HG03460 (cell line): Measurements from ENCODE around the gene SCMH1.
"Not testable (repeated sequence)": the region's sequence is repeated elsewhere in the genome, so short reads cannot be mapped to it uniquely, and the experiment has no call there.

Source experiments
- ATAC-seq: cut with Tn5 transposase; IDR thresholded peaks from one replicate; pipeline ENCODE4 v1.9.1; 2021; ENCODE audit not compliant: unreplicated experiment

SCMH1 gene

DNA sequence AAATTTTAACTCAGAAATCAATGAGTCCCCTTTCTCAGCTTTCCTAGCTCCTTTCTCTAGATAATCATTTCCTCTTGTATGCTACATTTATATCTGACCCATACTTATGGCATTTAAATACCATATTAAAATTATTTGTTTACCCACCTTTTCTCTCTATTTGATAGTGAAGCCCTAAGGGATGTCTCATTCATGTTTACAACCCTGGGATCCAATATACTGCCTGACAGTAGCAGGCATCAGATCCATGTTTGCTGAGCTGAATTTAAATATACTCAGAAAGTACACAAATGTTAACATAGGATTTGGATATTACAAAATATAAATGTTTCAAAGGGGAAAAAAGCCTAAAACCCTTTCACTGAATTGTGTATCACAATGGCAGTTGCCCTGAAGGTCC is 26.5 kb downstream of the SCMH1 start:
- no peak for ATAC-seq

DNA sequence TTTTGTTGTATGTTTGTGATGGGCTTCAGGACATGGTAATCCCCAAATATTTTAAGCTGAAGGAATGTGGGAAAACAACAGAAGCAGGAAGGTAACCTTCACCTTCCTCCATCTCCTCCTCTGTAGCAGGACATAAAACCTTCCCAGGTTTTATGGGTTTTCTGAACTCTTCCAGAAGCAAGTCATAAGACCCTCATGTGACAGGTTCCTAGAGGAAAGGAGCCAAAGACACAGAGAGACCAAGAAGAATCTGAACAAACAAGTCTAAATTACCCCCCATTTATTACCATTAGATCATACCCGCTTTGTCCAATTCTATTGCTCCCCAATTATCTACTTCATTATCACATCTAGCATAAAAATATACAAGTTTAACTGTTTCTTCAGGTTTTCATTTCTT is 28.8 kb downstream of the SCMH1 start:
- ATAC-seq, result no peak

DNA sequence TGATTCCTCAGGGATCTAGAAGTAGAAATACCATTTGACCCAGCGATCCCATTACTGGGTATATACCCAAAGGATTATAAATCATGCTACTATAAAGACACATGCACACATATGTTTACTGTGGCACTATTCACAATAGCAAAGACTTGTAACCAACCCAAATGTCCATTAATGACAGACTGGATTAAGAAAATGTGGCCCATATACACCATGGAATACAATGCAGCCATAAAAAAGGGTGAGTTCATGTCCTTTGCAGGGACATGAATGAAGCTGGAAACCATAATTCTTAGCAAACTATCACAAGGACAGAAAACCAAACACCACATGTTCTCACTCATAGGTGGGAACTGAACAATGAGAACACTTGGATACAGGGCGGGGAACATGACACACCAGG is 30.5 kb downstream of the SCMH1 start:
- not testable (repeated sequence) for ATAC-seq

DNA sequence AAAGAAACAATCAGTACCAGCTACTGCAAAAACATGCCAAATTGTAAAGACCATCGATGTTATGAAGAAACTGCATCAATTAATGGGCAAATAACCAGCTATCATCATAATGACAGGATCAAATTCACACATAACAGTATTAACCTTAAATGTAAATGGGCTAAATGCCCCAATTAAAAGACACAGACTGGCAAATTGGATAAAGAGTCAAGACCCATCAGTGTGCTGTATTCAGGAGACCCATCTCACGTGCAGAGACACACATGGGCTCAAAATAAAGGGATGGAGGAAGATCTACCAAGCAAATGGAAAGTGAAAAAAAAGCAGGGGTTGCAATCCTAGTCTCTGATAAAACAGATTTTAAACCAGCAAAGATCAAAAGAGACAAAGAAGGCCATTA is 35.1 kb downstream of the SCMH1 start:
- ATAC-seq, result not testable (repeated sequence)

DNA sequence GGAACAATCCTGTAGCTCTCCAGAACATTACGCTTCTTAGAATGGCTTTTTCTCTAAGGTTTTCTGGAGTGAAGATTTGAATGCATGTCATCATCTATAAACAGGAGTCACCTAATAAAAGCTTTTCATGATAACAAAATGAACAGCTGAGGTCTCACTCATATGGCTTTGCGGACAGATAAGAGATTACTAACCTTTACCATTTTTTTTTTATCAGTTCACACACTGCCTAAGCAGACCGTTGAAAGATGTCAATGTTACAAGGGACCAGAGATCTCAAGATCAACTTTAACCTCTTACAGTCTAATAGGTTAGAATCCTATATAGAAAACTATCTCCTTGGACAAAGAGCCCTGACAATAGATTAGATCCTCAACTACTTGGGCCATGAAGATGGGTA is 41.4 kb downstream of the SCMH1 start:
- no peak for ATAC-seq

DNA sequence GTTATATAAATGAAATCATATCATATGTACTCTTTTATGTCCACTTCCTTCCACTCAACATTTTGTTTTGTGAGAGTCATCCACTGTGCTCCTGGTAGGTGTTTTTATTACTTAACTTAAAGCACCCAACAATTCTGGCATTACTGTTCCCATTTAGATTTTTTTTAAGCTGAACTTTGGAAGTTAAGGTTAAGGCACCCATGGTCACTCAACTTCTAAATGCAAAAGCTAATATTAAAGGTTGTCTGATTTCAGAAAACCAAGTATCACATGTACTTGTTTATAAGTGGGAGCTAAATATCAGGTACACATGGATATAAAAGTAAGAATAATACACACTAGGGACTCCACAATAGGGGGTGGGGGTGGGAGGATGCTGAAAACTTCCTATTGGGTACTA is 42.7 kb downstream of the SCMH1 start:
- no peak for ATAC-seq

DNA sequence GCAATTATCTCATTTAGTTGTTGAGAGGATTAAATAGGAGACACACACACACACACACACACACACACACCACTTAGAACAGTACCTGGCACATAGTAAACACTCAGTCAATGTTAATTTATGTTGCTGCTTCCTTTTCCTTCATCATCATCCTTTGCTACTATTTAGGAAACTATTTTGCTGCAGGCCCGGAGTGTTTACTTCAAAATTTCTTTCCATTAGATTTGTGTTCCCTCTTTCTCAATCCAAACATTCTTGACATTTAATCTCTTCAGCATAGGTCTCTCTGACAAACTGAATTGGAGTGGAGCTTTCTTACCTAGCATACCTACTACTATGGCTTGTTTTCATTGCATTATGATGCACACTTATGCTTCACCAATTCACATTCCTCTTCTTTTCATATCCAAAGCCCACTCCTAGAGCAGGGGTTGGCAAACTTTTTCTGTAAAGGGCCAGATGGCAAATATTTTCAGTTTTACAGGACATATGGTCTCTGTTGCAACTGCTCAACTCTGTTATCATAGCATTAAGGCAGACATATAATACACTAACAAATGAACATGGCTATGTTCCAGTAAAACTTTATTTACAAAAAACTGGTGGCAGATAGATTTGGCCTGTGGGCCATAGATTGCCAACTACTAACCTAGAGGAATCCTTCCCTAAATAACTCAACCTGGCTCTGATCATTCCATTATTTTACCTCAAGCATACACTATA is 49.5 kb downstream of the SCMH1 start:
- no peak for ATAC-seq

DNA sequence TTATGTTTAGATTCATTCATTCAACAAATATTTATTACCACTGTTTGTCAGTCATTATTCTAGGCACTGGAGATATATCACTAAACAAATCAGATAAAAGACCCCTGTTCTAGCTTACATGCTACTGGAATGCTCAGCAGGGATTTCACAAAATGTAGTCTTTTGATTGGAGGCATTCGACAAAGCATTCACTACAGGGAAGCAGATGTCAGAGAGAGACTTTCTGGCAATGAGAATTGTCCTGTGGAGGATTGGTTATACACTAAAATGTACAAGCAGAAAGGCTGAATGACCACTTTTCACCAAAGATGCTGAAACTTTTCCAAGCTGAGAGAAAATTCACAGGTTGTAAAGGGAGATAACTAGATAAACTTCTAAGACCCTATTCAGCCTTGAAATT is 57.7 kb downstream of the SCMH1 start:
- ATAC-seq, result no peak

DNA sequence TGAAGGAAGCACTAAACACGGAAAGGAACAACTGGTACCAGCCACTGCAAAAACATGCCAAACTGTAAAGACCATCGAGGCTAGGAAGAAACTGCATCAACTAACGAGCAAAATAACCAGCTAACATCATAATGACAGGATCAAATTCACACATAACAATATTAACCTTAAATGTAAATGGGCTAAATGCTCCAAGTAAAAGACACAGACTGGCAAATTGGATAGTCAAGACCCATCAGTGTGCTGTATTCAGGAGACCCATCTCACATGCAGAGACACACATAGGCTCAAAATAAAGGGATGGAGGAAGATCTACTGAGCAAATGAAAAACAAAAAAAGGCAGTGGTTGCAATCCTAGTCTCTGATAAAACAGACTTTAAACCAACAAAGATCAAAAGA is 63.9 kb downstream of the SCMH1 start:
- ATAC-seq, result not testable (repeated sequence)

DNA sequence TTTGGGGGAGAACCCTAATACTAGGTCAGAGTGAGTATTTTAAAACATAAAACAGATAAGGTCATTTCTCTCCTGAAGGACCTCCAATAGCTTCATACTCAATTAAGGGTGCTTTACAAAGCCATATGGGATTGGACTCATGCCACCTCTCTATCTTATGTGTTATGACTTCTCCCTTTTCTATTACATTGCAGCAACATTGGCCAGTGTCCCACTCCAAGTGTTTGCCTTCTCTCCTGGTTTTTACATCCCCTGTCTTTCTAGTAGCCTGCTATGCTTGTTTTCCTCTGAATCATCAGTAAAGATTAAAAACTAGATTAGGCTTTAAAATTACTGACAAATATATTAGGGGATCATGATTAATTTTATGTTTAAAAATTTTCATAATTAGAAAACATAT is 66.6 kb downstream of the SCMH1 start:
- no peak for ATAC-seq

DNA sequence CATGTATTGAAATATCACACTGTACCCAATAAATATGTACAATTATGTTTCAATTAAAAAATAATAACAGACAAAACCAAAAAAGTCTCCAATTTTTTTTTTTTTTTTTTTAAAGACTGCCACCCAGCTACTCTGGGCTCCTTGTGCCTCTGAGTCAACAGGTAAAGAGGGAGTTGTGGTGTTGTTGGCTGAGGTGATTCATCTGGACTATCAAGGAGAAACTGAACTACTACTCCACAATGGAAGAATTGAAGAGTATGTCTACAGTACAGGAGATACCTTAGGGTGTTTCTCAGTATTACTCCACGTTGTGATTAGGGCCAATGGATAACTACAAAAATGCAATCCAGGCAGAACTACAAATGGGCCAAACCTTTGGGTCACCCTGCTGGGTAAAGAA is 67.9 kb downstream of the SCMH1 start:
- no peak for ATAC-seq

DNA sequence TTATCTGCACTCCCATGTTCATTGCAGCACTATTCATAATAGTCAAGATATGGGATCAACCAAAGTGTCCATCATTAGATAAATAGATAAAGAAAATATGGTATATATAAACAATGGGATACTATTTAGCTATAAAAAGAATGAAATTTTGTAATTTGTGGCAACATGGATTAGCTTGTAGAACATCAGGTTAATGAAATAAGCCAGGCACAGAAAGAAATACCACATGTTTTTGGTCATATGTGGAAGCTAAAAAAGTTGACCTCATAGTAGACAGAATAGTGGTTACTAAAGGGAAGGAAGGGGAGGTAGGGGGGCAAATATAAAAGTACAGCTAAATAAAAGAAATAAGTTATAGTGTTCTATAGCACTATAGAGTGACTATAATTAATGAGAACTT is 68.5 kb downstream of the SCMH1 start:
- no peak for ATAC-seq

DNA sequence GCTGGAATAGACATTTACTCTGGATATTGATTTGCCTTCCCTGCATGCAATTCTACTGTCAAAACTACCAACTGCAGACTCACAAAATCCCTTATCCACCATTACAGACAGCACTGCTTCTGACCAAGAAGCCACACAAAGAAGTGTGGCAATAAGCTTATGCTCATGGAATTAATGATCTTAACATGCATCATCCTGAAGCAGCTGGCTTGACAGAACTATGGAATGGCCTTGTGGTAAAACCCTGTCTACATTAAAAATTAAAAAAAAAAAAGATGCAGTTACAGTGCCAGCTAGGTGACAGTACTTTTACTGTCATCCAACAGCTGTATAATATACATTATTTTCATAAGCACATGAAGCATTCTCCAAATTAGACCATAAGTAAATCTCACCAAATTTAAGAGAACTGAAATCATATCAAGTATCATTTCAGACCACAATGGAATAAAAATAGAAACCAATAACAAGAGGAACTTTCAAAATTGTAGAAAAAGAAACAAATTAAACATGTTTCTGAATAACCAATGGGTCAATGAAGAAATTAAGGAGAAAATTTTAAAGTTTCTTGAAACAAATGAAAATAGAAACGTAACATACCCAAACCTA is 70.7 kb downstream of the SCMH1 start:
- no peak for ATAC-seq

DNA sequence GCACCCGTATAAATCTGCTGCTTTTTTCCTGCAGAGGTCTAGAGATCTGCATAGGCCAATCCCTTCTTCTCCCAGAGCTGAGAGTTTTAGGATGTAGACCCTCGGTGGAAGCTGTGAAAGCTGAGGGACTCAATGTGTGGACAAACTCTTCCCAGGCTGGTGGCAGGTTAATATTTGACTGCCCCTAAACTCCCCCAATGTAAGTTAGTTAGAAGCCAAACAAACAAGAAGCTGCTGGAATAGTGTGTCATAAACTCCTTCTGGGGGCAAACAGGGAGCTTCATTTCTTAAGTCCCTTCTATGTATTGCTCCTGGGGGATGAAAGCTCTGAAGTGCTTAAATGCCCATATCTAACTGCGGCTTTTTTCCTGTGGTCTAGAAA is 72.3 kb downstream of the SCMH1 start:
- ATAC-seq, result no peak

DNA sequence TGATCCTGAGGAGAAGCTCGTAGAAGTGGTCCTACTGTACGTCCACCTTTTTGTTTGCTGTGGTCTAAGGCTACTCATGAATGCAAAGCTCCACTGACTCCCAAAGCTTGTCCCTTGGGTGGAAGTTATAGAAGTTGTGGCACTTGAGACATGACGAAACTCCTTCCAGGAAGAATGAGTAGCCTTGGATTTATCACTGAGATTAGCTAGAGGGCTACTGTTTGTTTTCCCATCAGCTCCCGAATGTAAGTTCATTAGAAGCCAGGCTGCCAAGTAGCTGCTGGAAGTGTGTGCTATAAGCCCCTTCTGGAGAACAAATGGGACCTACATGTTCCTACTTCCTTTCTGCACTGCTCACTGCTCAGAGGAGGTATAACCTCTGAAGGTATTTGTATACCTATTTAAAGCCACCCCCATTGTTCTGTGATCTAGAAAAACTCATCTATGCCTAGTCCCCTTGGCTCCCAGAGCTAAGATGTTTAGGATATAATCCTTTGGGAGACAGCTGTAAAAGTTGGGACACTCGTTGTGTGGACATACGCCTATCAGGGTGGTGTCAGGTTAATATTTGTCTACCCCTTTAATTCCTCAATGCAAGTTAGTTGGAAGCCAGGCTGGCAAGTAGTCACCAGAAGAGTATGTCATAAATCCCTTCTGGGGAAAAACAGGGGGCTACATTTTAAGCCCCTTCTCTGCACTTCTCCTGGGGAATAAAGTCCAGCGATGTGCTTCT is 72.9 kb downstream of the SCMH1 start:
- no peak for ATAC-seq

DNA sequence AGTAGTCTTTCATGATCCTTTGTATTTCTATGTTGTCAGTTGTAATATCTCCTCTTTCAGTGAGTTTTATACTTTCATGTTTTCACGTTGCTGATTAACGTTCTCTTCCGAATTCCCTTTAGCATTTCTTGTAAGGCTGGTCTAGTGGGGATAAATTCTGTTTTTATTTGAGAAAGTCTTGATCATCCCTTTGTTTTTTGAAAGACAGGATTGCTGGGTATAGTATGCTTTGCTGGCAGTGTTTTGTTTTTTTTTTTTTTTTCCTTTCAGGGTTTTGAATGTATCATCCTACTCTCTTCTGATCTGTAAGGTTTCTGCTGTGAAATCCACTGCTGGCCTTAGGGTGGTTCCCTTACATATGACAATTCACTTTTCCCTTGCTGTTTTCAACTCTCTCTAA is 74.4 kb downstream of the SCMH1 start:
- ATAC-seq, result no peak

DNA sequence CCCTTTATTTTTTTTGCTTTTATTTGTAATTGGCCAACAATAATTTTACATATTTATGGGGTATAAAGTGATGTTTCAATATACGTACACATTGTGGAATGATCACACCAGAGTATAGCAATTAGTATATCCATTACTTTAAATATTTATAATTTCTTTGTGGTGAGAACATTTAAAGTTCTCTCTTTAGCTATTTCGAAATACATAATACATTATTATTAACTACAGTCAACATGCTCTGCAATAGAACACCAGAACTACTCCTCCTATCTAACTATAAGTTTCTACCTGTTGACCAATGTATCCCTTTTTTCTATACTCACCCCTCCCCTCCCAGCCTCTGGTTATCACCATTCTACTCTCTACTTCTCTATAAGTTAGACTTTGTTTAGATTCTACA is 77.4 kb downstream of the SCMH1 start:
- ATAC-seq, result no peak

DNA sequence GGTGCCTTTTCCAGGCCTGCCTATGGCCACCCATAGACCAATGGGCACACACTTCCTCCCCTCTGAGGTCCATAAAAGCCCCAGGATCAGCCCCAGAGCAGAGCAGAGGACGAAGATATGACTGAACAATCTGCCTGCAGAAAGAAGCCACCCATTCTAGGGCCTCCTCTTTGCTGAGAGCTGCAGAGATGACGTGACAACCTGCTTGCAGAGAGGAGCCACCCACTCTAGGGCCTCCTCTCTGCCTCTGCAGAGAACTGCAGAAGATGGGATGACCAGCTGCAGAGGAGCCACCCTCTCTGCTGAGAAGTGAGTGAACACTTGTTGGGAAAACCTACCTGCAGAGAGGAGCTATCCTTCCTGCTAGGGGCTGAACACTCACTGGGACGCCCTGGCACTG is 79.7 kb downstream of the SCMH1 start:
- ATAC-seq, result no peak

DNA sequence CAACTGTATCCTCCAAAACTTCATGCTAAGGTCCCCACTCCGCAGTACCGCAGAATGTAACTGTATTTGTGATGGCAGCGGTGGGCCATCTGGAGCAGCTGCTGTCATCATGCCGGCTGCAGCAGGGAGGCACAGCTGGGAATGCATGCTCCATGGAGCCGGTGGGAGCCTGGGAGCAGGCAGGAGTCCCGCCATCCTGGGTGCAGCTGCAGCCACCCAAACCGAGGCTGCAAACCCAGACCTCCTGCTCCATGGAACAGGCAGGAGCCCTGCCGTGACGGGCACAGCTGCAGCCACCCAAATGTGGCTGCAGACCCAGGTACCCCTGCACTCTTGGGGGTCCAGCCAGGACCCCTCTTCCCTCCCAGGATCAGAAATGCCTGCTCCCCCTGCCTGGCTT is 80.3 kb downstream of the SCMH1 start:
- ATAC-seq, result no peak

DNA sequence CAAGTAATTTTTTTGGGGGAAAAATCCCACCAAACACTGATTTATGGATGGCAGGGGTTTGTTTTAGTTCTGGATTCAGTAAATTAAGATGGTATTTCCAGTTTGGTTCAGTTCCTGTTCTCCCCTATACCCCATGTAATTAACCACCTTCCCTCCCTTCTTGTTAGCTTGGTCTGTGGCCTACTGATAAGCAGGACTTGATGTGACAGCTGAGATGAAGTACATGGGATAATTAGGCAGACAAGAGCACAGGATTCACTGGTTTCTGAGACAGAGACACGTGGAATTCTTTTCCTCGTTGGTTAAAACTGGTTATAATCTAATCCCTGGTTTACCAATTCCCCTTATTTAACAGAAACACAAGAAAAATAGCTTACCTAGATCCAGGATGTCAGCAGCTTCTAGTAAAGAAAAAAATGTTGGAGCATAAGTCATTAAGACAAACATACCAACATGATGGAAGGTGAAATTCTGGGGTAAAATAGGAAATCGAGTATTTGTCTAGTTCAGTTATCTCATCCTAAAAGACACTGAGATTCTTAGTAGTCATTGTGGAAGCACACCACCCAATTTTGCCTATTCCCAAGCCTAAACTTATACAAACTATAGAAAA is 81.5 kb downstream of the SCMH1 start:
- ATAC-seq, result no peak

DNA sequence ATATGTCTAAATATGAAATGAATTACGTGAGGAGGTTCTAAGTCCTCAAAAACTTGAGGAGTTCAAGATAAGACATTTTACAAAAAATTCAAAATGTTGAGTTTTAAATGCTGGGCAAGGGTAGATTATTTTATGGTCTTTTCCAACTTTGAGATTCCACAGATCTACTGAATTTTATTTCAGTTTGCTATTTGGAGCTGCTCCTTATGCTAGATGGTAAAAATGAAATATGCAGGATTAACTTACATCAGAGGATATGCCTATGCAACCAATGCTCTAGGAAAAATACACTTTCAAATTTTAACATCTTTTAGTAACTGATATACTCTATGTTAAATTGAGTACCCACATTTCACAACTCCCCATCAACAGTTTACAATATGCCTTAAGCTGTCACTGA is 83.1 kb downstream of the SCMH1 start:
- ATAC-seq, result no peak
